Limb (tissue), 2 donors: ENCODE data around the gene CSF2.

Experiments used
- DNase-seq, 2 donors: peaks; one replicate each; pipeline ENCODE4 v3.0.0-alpha.2; 2016; ENCODE audit errors: extremely low spot score in 2 of 2

The CSF2 gene

GRCh38 chr5:132086277-132086794, 12.7 kb downstream of the CSF2 start:
- DNase-seq, result peak in 1 of 2 donors; percentile 13

- no peak for DNase-seq
These were observed 13.6 kb downstream of the CSF2 start for GRCh38 chr5:132087176-132087575.

- no peak for DNase-seq
These were observed 14.1 kb downstream of the CSF2 start for GRCh38 chr5:132087661-132088060.

GRCh38 chr5:132089363-132089762, 15.8 kb downstream of the CSF2 start:
- no peak for DNase-seq

GRCh38 chr5:132090107-132090506, 16.5 kb downstream of the CSF2 start:
- no peak for DNase-seq

GRCh38 chr5:132093271-132093670, 19.7 kb downstream of the CSF2 start:
- DNase-seq, result peak in 1 of 2 donors; percentile 11

GRCh38 chr5:132094393-132095076, 20.9 kb downstream of the CSF2 start:
- no peak for DNase-seq

- DNase-seq, result no peak
These were observed 21.5 kb downstream of the CSF2 start for GRCh38 chr5:132095077-132095410.

GRCh38 chr5:132095424-132095972, 21.9 kb downstream of the CSF2 start:
- DNase-seq, result no peak

GRCh38 chr5:132096904-132097303, 23.3 kb downstream of the CSF2 start:
- DNase-seq, result no peak

- no peak for DNase-seq
These were observed 24.6 kb downstream of the CSF2 start for GRCh38 chr5:132098151-132098594.

GRCh38 chr5:132098621-132099020, 25.0 kb downstream of the CSF2 start:
- no peak for DNase-seq

- DNase-seq, result no peak
These were observed 25.6 kb downstream of the CSF2 start for GRCh38 chr5:132099076-132099748.

GRCh38 chr5:132099905-132100304, 26.3 kb downstream of the CSF2 start:
- DNase-seq, result no peak

GRCh38 chr5:132100672-132101261, 27.2 kb downstream of the CSF2 start:
- no peak for DNase-seq

GRCh38 chr5:132101385-132101880, 27.8 kb downstream of the CSF2 start:
- no peak for DNase-seq

- no peak for DNase-seq
These were observed 28.6 kb downstream of the CSF2 start for GRCh38 chr5:132102101-132102701.

GRCh38 chr5:132102944-132103331, 29.3 kb downstream of the CSF2 start:
- no peak for DNase-seq

- peak in 1 of 2 donors; percentile 25 for DNase-seq
These were observed 29.9 kb downstream of the CSF2 start for GRCh38 chr5:132103332-132103951.

GRCh38 chr5:132103969-132104391, 30.4 kb downstream of the CSF2 start:
- no peak for DNase-seq

GRCh38 chr5:132104556-132104955, 31.0 kb downstream of the CSF2 start:
- DNase-seq, result no peak
